HTERT RPE-1 (cell line): ENCODE results near the gene TBC1D2B.

Experiments used
- in situ Hi-C: fragments of 300-500 bp; cut with MboI; formaldehyde crosslinking; loops from 4 replicates; pipeline ENCODE4 v1.14.3; 2020; ENCODE audit warnings: low sequenced_read_pairs

The TBC1D2B gene

DNA sequence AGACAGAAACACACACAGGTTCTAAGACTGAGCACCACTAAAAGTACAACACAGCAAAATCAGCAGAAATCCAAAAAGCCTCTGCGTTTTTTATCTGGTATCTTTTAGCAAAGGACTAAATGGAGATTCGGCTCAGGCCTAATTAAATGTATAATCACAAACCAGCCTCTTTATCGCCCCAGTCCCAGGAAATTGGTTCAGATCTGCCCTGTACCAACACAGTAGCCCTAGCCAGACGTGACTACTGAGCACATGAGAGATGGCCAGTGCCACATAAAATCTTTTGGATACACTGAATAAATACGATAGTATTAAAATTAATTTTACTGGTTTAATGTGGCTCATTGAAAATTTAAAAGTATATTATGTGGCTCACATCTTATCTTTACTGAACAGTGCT, 19.7 kb downstream of the TBC1D2B start:
- in situ Hi-C loops, result no loop called here

DNA sequence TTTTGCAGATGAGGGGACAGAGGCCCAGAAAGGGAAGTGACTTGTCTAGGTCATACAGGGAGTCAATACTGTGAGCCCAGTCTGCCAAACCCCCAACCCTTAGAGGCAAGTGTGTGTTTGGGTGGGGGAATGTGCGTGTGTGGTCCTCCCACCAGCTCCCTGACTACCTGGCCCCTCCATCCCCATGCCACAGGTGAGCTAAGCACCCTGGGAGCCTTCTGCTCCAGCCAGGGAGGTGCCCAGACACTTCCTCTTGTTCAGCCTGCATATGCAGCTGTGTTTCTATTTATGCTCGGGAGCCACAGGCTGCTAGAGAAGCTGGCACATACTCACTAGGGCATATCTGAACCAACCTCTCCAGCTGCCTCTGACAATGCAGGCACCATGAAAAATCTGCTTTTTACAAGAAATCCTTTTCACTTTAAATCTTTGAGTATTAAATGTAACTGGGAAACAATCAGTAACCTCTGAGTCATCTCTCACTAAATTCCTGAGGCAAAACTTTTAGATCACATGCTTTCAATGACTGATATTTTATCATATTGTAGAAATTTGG, 20.7 kb downstream of the TBC1D2B start:
- in situ Hi-C loops, result no loop called here

DNA sequence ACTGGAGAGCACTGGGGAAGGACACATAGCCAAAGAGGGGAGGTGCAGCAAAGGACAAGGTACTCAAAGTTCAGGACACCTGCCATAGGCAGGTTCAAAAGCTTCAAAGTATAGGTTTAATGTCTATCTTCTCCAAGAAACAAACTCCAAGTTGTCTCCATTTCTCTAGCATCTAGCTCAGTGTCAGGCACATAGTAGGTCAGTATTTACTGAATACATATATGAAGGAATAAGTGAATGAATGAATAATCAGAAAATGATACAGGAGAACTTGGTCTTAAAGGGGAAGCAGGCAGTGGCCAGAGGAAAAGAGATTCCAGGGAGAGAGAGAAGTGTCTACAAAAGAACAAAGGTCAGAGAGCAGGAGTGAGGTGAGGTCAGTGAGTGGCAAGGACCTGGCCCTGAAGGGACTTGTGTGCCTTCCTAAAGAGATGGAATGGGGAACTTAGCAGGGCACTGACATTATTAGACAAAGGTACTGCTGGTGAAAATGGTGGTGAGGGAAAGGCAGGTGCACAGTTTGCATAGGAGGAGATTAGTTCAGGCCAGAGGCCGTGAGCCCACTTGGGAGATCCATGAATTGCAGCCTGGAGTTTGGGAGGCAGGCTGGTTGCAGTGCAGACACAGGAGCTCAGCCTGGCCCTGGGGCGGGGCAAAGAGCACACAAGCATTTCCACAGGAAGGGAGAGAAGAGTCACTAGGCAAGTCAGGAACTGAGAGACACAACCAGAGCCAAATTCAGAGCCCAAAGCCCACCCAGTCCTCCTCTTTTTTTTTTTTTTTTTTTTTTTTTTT, 21.4 kb downstream of the TBC1D2B start:
- in situ Hi-C loops, result no loop called here

DNA sequence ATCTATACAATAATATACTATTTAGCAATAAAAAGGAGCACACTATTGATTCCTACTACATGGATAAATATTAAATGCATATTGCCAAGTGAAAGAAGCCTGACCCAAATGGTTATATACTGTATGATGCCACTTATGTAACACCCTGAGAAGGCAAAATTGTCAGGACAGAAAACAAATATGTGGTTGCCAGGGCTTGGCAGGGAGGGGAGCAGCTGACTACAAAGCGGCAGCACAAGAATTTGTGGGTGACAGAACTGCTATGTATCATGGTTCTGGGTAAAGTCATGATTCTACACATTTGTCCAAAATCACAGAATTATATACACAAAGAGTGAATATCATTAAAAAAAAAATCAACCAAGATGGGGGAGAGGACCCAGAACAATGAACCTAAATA, 22.5 kb downstream of the TBC1D2B start:
- in situ Hi-C loops, result no loop called here

DNA sequence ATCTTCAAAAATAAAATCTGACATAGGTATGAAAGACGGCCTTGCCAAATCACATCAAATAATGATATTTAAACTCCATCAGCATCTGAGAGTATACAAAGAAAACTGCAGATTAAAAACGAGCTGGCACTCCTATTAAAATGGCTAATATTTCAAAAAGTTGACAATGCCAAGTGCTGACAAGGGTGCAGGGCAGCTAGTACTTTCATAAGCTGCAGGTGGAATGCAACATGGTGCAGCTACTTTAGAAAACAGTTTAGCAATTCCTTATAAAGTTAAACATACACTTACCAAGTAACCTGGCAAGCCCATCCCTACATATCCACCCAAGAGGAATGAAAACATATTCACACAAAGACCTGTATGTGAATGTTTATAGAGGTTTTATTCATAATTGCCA, 23.0 kb downstream of the TBC1D2B start:
- in situ Hi-C loops, result no loop called here

DNA sequence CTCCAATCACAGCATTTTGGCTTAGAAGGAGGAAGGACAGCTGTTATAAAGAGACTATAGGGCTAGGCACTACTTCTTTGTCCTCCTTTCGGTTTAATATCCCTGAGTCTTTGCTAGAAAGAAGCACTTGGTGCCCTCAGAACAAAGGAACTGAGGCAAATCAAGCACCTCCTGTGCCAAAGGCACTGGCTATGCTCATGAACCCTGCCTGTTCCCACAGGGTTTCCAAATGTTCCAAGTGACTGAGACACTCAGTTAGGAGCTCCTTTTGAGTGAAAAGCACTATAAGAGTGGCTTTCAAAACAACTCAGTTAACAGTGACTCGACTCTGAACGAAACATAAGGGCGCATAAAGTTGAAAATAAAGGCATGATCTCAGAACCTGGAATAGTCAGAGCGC, 25.0 kb downstream of the TBC1D2B start:
- in situ Hi-C loops, result no loop called here

DNA sequence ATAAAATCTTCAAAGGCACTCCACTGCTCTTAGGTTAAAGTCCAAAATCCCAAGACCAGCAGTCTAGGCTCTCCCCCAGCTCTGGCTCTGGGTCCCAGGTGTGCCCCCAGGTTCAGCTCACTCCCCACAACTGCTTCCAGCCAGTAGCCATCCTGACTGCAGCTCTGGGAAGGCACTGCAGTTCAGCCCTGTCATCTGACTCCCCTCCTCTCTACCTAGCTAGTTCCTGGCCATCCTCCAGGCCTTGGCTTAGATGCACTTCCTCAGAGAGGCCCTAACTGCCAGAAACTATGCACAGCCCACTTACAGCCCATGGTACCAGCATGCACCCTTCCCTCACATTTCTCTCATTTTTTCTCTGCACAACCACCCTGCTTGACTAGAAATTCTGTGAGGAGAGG, 25.5 kb downstream of the TBC1D2B start:
- in situ Hi-C loops, result no loop called here

DNA sequence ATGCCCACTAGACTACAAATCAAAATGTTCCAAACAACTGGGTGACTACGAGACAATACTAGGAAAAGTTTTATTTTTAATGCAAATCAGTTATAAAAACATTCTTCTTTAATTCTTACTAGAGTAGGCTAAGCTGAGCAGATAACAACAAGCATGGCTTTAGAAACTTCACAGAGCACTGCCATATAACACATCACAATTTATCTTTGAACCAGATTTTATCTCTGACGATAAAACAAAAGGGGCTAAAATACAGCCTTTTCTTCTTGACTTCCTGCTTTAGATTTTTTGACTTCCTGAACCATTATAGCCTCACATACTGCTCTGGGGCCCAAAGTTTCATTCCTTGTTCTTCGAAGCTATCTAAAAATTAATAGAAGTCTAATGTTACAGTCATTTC, 25.9 kb downstream of the TBC1D2B start:
- in situ Hi-C loops, result no loop called here

DNA sequence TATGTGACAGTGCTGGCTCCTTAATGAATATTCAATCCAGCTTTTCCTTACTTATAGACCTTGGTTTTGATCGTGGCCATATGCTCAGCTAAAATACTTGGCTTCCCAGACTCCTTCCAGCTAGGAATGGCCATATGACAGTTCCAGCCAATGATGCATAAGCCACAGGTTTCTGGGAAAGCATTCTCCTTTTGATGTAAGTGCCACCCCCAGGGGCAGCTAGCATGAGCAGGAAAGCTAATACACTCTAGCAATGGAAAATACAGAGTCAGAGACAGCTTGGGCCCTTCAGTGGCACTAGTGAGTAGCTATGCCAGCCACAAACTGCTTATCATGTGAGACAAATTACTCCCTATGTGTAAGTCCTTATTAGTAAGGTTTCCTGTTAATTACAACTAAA, 26.7 kb downstream of the TBC1D2B start:
- in situ Hi-C loops, result no loop called here

DNA sequence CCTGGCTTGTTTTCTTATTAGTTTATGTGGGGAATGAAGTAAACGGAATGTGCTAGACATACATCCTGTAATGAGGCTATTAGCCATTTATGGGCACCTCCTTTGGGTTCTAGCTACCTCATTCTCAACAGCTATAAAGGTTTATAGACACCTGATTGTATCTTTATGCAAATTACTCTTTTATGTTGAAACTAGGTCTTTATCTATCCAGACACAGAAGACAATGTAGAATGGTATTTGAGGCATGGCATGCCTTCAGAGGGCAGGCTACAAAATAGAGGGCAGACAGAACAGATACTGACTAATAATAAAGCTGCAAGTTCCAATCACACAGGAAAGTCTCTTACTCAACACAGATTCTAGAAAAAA, 27.1 kb downstream of the TBC1D2B start:
- in situ Hi-C loops, result no loop called here

DNA sequence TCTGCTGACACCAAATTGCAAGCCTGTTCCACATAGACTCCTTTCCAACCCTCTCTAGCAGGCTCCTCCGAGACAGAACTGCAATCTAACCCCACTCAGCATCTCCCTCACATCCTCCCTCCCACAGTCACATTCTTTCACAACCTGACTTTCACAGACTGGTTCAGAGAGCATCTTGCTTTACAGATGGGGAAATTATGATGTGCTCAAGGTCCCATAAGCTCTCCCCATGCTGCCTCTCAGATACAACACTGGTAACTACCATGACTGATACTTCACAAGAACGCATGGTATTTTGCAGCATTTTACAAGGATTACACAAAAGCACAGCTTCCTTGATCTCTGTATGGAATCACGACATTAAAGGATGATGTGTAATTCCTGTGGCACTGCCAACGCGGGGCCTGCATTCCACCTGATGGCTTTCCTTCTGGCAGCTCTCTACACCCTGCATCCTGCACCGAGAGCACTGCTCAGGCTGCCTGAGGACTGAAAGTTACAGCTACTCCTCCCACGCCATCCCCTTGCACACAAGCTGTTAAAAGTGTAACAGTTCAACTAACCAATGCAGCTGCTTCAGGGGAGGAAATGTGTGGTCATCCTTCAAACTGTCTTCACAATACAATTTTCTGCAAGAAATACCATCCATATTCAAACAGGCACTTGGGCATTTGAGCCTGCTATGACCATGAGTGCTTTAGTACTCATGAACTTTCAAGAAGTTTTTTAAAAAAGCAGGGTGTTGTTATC, 27.6 kb downstream of the TBC1D2B start:
- in situ Hi-C loops, result no loop called here

DNA sequence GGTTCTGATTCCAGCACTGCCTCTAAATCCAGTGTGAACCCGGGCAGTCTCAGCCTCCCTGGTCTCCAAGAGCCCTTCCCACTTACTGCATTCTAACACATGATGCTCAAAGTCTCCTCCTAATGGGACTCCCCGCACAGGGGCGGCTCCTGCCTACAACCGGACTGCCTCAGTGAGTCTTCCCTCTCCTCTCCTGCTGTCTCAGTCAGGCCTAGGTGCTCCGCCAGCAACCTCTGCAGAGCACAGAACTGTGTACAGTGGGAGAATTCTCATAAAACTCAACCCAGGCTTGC, 28.9 kb downstream of the TBC1D2B start:
- in situ Hi-C loops, result no loop called here

DNA sequence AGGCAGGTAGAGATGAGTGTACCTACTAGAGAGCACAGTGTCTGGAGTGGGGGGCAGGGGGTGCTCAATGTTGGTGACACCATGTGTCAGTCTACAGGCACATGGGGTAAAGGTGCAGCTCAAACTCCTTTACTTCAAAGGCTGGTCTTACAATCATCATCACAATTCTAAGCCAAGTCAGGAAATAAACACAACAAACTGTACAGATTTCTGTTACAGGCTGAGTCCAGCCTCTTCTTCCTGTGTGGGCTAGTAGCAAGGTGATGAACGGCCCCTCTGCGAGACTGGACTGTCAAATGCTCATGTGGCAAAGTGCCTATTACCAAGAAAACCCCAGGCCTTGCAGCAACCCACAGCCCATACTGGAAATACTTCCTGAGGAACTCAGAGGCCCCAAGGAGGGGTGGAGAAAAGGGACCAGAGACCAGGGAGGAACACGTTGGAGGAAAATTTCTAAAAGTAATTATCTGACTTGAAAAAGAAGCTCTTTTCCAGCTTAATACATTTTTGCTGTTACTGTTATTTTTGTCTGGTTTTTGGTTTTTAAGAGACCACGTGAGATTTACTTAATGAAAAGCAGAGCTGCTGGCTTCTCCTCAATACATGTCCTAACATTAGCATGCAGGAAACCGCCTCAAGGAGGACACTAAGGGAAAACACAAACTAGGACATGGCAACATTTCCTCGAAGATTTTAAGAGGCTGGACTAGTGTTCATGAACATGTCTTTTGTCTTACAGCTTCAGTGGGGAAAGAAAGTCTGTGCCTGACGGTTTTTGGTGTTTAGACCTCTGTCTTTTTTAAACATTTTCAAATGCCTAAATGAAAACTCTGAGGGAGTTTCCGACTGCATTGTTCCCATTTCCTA, 29.5 kb downstream of the TBC1D2B start:
- in situ Hi-C loops, result no loop called here

DNA sequence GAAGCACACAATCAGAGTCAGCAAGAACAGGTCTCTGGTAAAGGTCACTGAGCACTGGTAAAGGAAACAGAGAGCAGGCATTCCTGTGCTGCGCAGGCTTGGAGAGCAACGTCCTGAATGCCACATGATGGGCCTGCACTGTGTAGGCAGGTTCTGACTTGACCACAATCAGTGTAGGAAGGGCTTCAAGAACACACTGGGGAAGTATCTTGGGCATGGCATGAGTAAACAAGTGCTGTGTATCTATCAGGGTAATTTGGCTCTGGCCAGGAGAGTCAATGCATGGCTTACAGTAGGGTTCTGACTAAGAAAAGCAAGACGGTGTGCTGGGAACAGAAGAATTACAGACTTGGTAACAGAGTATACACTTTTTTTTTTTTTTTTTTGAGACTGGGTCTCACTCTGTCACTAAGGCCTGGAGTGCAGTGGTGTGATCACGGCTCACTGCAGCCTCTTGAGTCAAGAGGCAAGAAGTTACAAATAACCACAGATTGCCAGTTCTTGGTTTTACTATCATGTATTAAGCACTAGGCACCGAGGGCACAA, 30.6 kb downstream of the TBC1D2B start:
- in situ Hi-C loops, result no loop called here

DNA sequence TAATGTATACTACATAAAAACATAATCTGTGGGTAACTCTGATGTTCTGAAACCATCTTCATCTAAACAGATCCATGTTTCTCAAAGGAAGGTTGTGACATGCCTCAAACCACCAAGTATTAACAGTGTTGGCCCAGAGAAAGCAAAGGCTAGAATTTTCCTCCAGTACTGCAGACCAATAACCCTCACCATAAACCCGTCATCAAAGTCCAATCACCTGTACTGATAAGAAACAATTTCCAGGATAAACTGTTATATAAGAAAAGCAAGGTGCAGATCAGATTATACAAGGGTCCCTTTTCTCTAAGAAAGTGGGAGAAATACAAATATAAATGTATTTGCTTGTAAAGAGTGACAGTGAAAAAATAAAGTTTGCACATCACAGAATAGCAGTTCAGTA, 32.3 kb downstream of the TBC1D2B start:
- in situ Hi-C loops, result no loop called here

DNA sequence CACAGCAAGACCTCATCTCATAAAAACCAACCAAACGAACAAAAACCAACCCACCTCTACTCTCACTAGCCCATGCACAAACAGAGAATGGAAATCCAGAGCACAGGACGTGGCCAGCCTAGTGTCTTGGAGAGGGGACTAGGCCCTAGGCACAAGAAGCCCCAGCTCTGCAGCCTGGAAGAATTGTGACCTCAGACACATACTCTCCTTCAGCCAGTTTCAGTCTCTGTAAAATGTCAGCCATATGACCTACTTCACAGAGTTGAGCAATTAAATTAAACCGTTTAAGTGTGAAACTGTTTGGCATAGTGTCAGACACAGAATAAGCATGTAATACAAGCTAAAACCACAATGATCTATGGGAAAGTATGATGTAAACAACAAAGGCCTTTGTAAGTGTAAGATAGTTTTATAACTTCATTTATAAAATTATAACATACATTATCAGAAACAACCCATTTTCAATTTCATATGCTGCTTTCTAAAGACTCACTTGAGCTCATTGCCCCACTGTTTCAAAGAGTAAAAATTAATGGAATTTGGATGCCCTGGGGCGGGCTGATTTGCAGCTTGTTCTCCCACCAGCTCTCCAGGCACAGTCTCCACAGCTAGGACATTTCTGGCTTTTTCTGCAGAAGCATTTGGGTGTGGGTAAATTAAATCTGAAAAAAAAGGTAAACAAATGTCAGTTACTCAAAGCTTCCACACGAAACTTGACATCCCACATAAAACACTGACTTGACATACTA, 32.9 kb downstream of the TBC1D2B start:
- in situ Hi-C loops, result no loop called here

DNA sequence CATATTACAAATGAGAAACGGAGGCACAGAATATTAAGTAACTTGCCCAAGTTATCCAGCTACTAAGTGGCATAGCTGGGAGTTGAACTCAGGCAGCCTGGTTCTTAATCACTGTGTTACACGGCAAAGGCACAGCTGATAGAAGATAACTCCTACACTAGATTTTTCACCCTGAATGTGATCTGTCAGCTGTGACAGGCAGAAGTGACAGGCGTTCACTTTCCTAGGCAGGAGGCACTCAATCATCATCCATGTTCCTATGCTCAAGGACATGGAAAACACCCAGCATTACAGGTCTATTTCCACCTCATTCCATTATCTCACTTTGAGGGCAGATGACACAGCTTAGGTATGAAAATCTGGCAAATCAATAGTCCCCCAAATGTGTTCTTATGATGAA, 35.6 kb downstream of the TBC1D2B start:
- in situ Hi-C loops, result no loop called here

DNA sequence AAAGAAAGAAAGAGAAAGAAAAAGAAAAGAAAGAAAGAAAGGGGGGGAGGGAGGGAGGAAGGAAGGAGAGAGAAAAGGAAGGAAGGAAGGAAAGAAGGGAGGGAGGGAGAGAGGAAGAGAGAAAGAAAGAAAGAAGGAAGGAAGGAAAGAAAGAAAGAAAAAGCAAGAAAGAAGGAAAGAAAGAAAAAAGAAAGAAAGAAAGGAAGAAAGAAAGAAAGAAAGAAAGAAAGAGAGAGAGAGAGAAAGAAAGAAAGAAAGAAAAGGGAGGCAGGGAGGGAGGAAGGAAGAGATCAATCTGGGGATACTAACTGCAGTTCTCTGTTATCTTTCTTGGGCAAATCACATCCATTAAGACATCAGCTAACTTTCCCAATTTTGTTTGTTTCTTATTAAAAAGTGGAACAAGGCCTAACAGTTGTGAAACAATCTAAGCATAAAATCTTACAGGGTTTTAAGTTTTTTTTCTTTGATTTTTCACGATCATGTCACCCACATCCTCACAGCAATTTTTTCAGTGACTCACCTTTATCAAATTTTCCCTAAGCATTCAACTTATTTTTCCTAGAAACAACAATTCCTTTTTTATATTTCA, 36.8 kb downstream of the TBC1D2B start:
- in situ Hi-C loops, result no loop called here

DNA sequence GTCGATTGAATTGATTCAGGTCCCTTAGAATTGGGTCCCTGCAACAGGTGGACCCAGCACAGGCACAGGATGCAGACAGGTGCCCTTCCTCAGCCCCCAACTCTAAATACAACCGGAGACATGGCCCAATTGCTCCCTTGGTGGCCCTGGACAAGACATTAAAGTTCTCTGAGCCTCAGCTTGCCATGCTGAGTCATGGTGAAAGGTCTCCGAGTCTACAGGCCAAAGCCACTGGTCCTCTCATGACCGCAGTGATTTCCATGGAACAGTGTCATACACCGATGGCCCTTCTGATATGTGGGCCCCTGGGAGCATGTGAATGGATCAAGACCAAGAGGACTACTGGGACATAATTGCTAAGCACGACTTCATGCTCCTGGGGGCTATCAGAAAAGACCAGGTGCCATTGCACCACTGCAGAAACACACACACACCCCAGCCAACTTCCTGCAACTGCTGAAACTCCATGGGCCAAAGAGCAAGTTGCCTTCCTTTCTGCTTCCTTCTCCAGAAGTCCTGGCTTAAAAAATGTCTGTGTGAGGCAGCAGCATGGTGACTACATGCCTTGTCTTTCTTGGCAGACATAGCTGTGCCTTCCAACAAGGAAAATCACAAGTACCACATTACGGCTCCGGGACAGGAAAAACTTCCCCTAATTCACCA, 38.8 kb downstream of the TBC1D2B start:
- in situ Hi-C loops, result no loop called here
